Smooth muscle cell (in vitro differentiated cells): ENCODE data around the gene ADAM15. TPM values are rescaled to one million over a fixed set of nuclear protein-coding genes. Genes with fewer than 3 reads are reported as not detected.

Source experiments
- DNase-seq: peaks from one replicate; lab custom pipeline; 2025; ENCODE audit not compliant: unreplicated experiment; lab: John Stamatoyannopoulos, UW
- H2AFZ ChIP-seq: fragments of 200-600 bp; sonication (generic); 2 replicates; pipeline ENCODE4 v1.6.0; 2016; ENCODE audit warnings: antibody characterized with exemption, low read depth, mild to moderate bottlenecking
- H3F3A ChIP-seq: fragments of 200-600 bp; sonication (generic); 2 replicates; pipeline ENCODE4 v1.6.0; 2017; ENCODE audit warnings: antibody characterized with exemption, low read depth
- H3K27ac ChIP-seq: fragments of 200-600 bp; sonication (generic); 2 replicates; pipeline ENCODE4 v1.5.1; 2016; ENCODE audit warnings: low read depth, mild to moderate bottlenecking
- H3K27me3 ChIP-seq: fragments of 200-600 bp; sonication (generic); 2 replicates; pipeline ENCODE4 v1.6.1; 2016; ENCODE audit warnings: low read depth, mild to moderate bottlenecking
- H3K36me3 ChIP-seq: fragments of 200-600 bp; sonication (generic); 2 replicates; pipeline ENCODE4 v1.5.1; 2016; ENCODE audit warnings: low read depth
- H3K4me1 ChIP-seq: fragments of 200-600 bp; sonication (generic); 2 replicates; pipeline ENCODE4 v1.5.1; 2016; ENCODE audit warnings: low read depth
- H3K4me2 ChIP-seq: fragments of 200-600 bp; sonication (generic); 2 replicates; pipeline ENCODE4 v1.6.0; 2016; ENCODE audit warnings: mild to moderate bottlenecking
- H3K4me3 ChIP-seq: fragments of 200-600 bp; sonication (generic); 2 replicates; pipeline ENCODE4 v1.5.1; 2016; ENCODE audit warnings: mild to moderate bottlenecking
- H3K79me2 ChIP-seq: fragments of 200-600 bp; sonication (generic); 2 replicates; pipeline ENCODE4 v1.6.0; 2016; ENCODE audit warnings: low read depth, mild to moderate bottlenecking
- H3K9ac ChIP-seq: fragments of 200-600 bp; sonication (generic); 2 replicates; pipeline ENCODE4 v1.6.0; 2016; ENCODE audit warnings: low read depth
- H3K9me3 ChIP-seq: fragments of 200-600 bp; sonication (generic); replicated peaks from 2 replicates; pipeline ENCODE4 v1.5.1; 2016; ENCODE audit warnings: low read depth
- H4K20me1 ChIP-seq: fragments of 200-600 bp; sonication (generic); 2 replicates; pipeline ENCODE4 v1.6.0; 2016; ENCODE audit warnings: low read depth
- WGBS: methylation state at CpG from one replicate; pipeline ENCODE4 v1.1.7; 2016; ENCODE audit warnings: low lambda C conversion rate; 5-methylcytosine and 5-hydroxymethylcytosine counted together
- polyA plus RNA-seq: library from polyadenylated mRNA; unstranded; fragments of >200 nt; fragmentation: Nextera tagmentation; extraction: Ambion mirVana; gene quantifications from 2 replicates; pipeline ENCODE4 v1.2.1, GENCODE V29; 2016
- total RNA-seq: library from RNA; depleted of rRNA; stranded (reverse); fragments of >200 nt; gene quantifications from 2 replicates; pipeline ENCODE4 v1.2.3, GENCODE V29; 2014
- TF ChIP-seq, protein P1 (sequence below): fragments of 200-600 bp; sonication (generic); IDR thresholded peaks from 2 replicates; pipeline ENCODE4 v1.5.1; 2017; ENCODE audit warnings: borderline replicate concordance, mild to moderate bottlenecking, antibody characterized with exemption; ENCODE audit not compliant: insufficient read depth, poor library complexity, severe bottlenecking

Gene ADAM15
- total and polyA plus RNA-seq, 2 experiments from 2014 or later = 41.2 to 45.4 TPM

DNA sequence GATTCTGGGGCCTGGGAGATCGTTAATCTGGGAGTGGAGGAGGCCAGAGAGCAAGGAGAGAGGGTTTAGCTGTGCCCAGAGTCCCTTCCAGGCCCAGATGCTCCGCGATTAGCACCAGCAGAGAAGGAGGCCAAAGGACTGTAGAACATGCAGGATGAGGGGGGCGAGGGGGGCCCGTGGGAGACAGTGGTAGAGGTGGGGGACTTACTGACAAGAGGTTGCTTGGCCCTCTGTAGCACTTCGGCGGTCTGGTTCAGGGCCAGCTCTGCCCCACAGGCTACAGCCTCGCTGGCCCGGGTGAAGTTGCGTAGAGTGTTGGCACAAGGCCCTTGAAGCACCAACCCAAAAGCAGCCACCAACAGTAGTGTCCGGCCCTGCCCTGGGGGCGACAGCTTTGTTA is 18.2 kb upstream of the ADAM15 start:
- Histone ChIP-seq H3K9me3 (no peaks in the 10 kb centered on the region), H3K4me2 (no peak overlapping the region), H3K36me3 (no peaks in the 10 kb centered on the region), H3K4me3 (no peak overlapping the region), H3K9ac (no peak overlapping the region), H3K79me2 (no peaks in the 10 kb centered on the region), H3K27me3 (no peaks in the 10 kb centered on the region), H4K20me1 (no peaks in the 10 kb centered on the region), H3F3A (no peaks in the 10 kb centered on the region), H3K27ac (no peak overlapping the region), H3K4me1 (no peaks in the 10 kb centered on the region), H2AFZ (no peak overlapping the region)
- TF ChIP-seq, protein P1, sequence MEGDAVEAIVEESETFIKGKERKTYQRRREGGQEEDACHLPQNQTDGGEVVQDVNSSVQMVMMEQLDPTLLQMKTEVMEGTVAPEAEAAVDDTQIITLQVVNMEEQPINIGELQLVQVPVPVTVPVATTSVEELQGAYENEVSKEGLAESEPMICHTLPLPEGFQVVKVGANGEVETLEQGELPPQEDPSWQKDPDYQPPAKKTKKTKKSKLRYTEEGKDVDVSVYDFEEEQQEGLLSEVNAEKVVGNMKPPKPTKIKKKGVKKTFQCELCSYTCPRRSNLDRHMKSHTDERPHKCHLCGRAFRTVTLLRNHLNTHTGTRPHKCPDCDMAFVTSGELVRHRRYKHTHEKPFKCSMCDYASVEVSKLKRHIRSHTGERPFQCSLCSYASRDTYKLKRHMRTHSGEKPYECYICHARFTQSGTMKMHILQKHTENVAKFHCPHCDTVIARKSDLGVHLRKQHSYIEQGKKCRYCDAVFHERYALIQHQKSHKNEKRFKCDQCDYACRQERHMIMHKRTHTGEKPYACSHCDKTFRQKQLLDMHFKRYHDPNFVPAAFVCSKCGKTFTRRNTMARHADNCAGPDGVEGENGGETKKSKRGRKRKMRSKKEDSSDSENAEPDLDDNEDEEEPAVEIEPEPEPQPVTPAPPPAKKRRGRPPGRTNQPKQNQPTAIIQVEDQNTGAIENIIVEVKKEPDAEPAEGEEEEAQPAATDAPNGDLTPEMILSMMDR = no peak
- WGBS = 95% methylated on average over 12 of the region's 12 CpGs
- DNase-seq = no peak

DNA sequence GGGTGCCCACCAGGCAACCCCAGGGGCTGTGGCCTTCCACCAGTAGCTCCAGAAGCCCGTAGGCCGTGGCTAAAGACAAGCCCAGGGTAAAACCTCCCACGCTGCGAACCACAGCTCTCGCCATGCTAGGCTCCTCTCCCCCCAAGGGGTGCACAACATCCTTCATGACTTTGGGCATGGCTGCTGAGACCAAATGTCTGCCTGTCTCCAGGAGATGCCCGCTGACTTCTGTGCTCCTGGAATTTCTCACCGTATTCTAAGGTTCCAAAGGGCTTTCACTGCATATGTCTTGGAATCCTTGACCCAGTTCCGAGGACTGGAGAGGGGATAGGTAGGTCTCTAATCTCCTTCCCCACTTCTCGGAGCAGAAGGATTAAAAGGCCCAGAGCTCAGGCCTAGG is 17.6 kb upstream of the ADAM15 start, which contains the start of the genes DCST1 and DCST2:
TSS of gene DCST1 (plus strand) at position 301 of the 400 bp plus-strand sequence. CDS start 213 bp downstream, outside the sequence.
TSS of gene DCST2 (minus strand) at position 258 of the 400 bp plus-strand sequence. CDS start at position 178, 80 bp downstream.
- Histone ChIP-seq H3K27me3 (no peaks in the 10 kb centered on the region), H3K4me2 (no peak within 1 kb of the TSS), H3K4me1 (no peaks in the 10 kb centered on the region), H4K20me1 (no peaks in the 10 kb centered on the region), H3K9ac (no peak within 1 kb of the TSS), H2AFZ (no peak within 1 kb of the TSS), H3F3A (no peaks in the 10 kb centered on the region), H3K4me3 (no peak within 1 kb of the TSS), H3K27ac (no peak within 1 kb of the TSS), H3K79me2 (no peaks in the 10 kb centered on the region), H3K36me3 (no peaks in the 10 kb centered on the region), H3K9me3 (no peaks in the 10 kb centered on the region)
- no peak for DNase-seq
- TF ChIP-seq, protein P1 = no peak
- WGBS = 96% methylated on average over 9 of the region's 9 CpGs

DNA sequence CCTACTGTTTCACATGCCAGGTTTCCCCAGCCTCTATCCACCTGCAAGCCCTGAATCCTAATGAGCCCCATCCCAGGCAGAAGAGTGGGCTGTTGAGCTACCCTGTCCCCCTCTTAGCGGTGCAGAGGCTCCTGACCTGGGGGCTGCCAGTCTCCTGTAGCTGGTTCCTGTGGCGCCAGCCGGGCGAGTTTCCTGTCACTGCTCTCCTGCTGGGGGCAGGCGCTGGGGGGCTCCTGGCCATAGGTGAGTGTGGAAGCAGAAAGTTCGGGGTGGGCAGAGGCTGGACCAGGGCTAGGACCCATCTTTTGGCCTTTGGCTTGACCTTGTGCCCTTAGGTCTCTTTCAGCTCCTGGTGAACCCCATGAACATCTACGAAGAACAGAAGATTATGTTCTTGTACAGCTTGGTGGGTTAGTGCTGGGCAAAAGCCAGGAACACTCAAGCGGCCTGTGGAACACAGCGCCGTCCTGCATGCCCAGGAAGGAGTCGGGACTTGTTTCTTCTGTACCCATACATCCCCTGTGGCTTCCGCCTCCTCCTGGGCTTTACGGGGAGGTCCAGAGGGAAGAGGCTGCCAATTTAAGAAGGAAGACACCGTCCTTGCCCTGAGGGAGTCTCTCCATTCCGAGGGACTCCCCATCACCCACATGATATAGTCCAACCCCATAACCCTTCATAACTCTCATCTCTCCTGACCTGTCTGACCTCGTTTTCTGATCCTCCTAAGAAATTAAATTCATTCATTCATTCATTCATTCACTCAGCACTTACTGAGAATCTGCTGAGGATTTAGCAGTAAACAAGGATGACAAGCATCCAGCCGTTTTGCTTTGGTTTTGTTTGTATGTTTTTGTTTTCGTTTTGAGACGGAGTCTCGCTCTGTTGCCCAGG is 16.6 kb upstream of the ADAM15 start:
- Histone ChIP-seq H2AFZ (no peak overlapping the region), H4K20me1 (no peaks in the 10 kb centered on the region), H3K27me3 (no peaks in the 10 kb centered on the region), H3K4me3 (no peak overlapping the region), H3K27ac (no peak overlapping the region), H3K79me2 (no peaks in the 10 kb centered on the region), H3F3A (no peaks in the 10 kb centered on the region), H3K9me3 (no peaks in the 10 kb centered on the region), H3K9ac (no peak overlapping the region), H3K36me3 (no peaks in the 10 kb centered on the region), H3K4me2 (no peak overlapping the region), H3K4me1 (no peaks in the 10 kb centered on the region)
- no peak for DNase-seq
- TF ChIP-seq, protein P1 = no peak
- 92% methylated on average over 20 of the region's 20 CpGs for WGBS
